Activated T-helper 1 cell treated with anti-CD3 and anti-CD28 coated beads, Interleukin-12 subunit alpha, Interleukin-12 subunit beta, Interleukin-2, Interleukin-4 antibody, amounts not matched to agents 30 ng/mL and 10 ng/mL and 1 ng/mL, durations not matched to agents 14 hours and 24 hours and 36 hours (primary cell): ENCODE results near the gene LGR6. TPM values are rescaled to one million over a fixed set of nuclear protein-coding genes. Genes with fewer than 3 reads are reported as not detected.

Experiments used
- DNase-seq: peaks from one replicate; pipeline ENCODE4 v3.0.0; 2021; ENCODE audit warnings: low spot score
- H3K27ac Mint-ChIP-seq: one replicate; pipeline ENCODE4 v1.8.0; 2021; ENCODE audit warnings: mild to moderate bottlenecking, mixed read lengths
- H3K27me3 Mint-ChIP-seq: one replicate; pipeline ENCODE4 v1.8.0; 2022; ENCODE audit warnings: mild to moderate bottlenecking, moderate library complexity, mixed read lengths; ENCODE audit not compliant: insufficient read depth
- H3K36me3 Mint-ChIP-seq: one replicate; pipeline ENCODE4 v1.8.0; 2021; ENCODE audit warnings: low read depth, mixed read lengths
- H3K4me1 Mint-ChIP-seq: one replicate; pipeline ENCODE4 v1.8.0; 2021; ENCODE audit warnings: low read depth, mixed read lengths
- H3K4me3 Mint-ChIP-seq: one replicate; pipeline ENCODE4 v1.8.0; 2021; ENCODE audit warnings: mild to moderate bottlenecking, moderate library complexity, mixed read lengths
- H3K9me3 Mint-ChIP-seq: one replicate; pipeline ENCODE4 v1.8.0; 2021; ENCODE audit warnings: mixed read lengths
- intact Hi-C: fragments of 100-400 bp; cut with micrococcal nuclease; formaldehyde crosslinking; loops from one replicate; pipeline ENCODE4 v1.15.1; 2024
- total RNA-seq: library from RNA; stranded (reverse); gene quantifications from 2 replicates; pipeline ENCODE4 v1.2.3, GENCODE V29; 2022

LGR6 gene
- total RNA-seq, 1 donor from 2014 or later = not detected

GRCh38 chr1:202283991-202284390 lies 90.4 kb downstream of the LGR6 start:
- Mint-ChIP-seq H3K27me3 (peaks cover 14% of the 10 kb centered on the region), H3K4me1 (no peaks in the 10 kb centered on the region), H3K36me3 (no peaks in the 10 kb centered on the region), H3K9me3 (no peaks in the 10 kb centered on the region), H3K27ac (no peak overlapping the region), H3K4me3 (no peak overlapping the region)
- DNase-seq = no peak
- intact Hi-C loops = no loop called here

- no peak for DNase-seq
- Mint-ChIP-seq H3K27ac (no peak overlapping the region), H3K4me1 (no peaks in the 10 kb centered on the region), H3K9me3 (no peaks in the 10 kb centered on the region), H3K27me3 (peaks cover 11% of the 10 kb centered on the region), H3K4me3 (no peak overlapping the region), H3K36me3 (no peaks in the 10 kb centered on the region)
- intact Hi-C loops = no loop called here
Observed at GRCh38 chr1:202285908-202286307, 92.3 kb downstream of the LGR6 start.

GRCh38 chr1:202286622-202287097 lies 93.1 kb downstream of the LGR6 start:
- Mint-ChIP-seq H3K4me1 (no peaks in the 10 kb centered on the region), H3K27me3 (peaks cover 11% of the 10 kb centered on the region), H3K36me3 (no peaks in the 10 kb centered on the region), H3K27ac (no peak overlapping the region), H3K9me3 (no peaks in the 10 kb centered on the region), H3K4me3 (no peak overlapping the region)
- no peak for DNase-seq
- intact Hi-C loops = no loop called here

GRCh38 chr1:202287196-202287595 lies 93.6 kb downstream of the LGR6 start:
- no peak overlapping the region for H3K4me3 Mint-ChIP-seq
- no peaks in the 10 kb centered on the region for H3K9me3 Mint-ChIP-seq
- intact Hi-C loops = no loop called here
- peaks cover 10% of the 10 kb centered on the region for H3K27me3 Mint-ChIP-seq
- H3K4me1 Mint-ChIP-seq = no peaks in the 10 kb centered on the region
- no peaks in the 10 kb centered on the region for H3K36me3 Mint-ChIP-seq
- H3K27ac Mint-ChIP-seq = no peak overlapping the region
- no peak for DNase-seq

- H3K9me3 Mint-ChIP-seq = no peaks in the 10 kb centered on the region
- no peak overlapping the region for H3K4me3 Mint-ChIP-seq
- peaks cover 10% of the 10 kb centered on the region for H3K27me3 Mint-ChIP-seq
- no peak overlapping the region for H3K27ac Mint-ChIP-seq
- intact Hi-C loops = no loop called here
- no peaks in the 10 kb centered on the region for H3K36me3 Mint-ChIP-seq
- no peak for DNase-seq
- H3K4me1 Mint-ChIP-seq = no peaks in the 10 kb centered on the region
Observed at GRCh38 chr1:202288177-202288576, 94.6 kb downstream of the LGR6 start.

GRCh38 chr1:202289009-202289408 lies 95.4 kb downstream of the LGR6 start:
- intact Hi-C loops = no loop called here
- H3K4me1 Mint-ChIP-seq = no peaks in the 10 kb centered on the region
- peaks cover 12% of the 10 kb centered on the region for H3K27me3 Mint-ChIP-seq
- no peaks in the 10 kb centered on the region for H3K9me3 Mint-ChIP-seq
- no peak for DNase-seq
- no peak overlapping the region for H3K4me3 Mint-ChIP-seq
- no peaks in the 10 kb centered on the region for H3K36me3 Mint-ChIP-seq
- no peak overlapping the region for H3K27ac Mint-ChIP-seq

GRCh38 chr1:202291001-202291400 lies 97.4 kb downstream of the LGR6 start:
- Mint-ChIP-seq H3K4me3 (no peak overlapping the region), H3K4me1 (peaks cover 14% of the 10 kb centered on the region), H3K9me3 (no peaks in the 10 kb centered on the region), H3K27me3 (peaks cover 14% of the 10 kb centered on the region), H3K36me3 (no peaks in the 10 kb centered on the region), H3K27ac (no peak overlapping the region)
- no peak for DNase-seq
- intact Hi-C loops = no loop called here

- Mint-ChIP-seq H3K4me1 (peaks cover 19% of the 10 kb centered on the region), H3K27me3 (peaks cover 16% of the 10 kb centered on the region), H3K9me3 (no peaks in the 10 kb centered on the region), H3K36me3 (no peaks in the 10 kb centered on the region), H3K27ac (no peak overlapping the region), H3K4me3 (no peak overlapping the region)
- DNase-seq = no peak
- intact Hi-C loops = no loop called here
Observed at GRCh38 chr1:202291961-202292712, 98.5 kb downstream of the LGR6 start.

GRCh38 chr1:202292773-202293172 lies 99.2 kb downstream of the LGR6 start:
- intact Hi-C loops = no loop called here
- no peak overlapping the region for H3K27ac Mint-ChIP-seq

GRCh38 chr1:202293569-202293968 lies 100.0 kb downstream of the LGR6 start:
- peaks cover 19% of the 10 kb centered on the region for H3K4me1 Mint-ChIP-seq
- no peak for DNase-seq
- no peaks in the 10 kb centered on the region for H3K36me3 Mint-ChIP-seq
- H3K4me3 Mint-ChIP-seq = no peak overlapping the region
- intact Hi-C loops = no loop called here
- no peak overlapping the region for H3K27ac Mint-ChIP-seq
- H3K27me3 Mint-ChIP-seq = peaks cover 11% of the 10 kb centered on the region
- no peaks in the 10 kb centered on the region for H3K9me3 Mint-ChIP-seq

More at GRCh38 chr1:202292773-202293172, 99.2 kb downstream of the LGR6 start:
- Mint-ChIP-seq H3K27me3 (peaks cover 16% of the 10 kb centered on the region), H3K36me3 (no peaks in the 10 kb centered on the region), H3K4me1 (peaks cover 19% of the 10 kb centered on the region), H3K9me3 (no peaks in the 10 kb centered on the region), H3K4me3 (no peak overlapping the region)
- DNase-seq = no peak

GRCh38 chr1:202302166-202302565 lies 108.6 kb downstream of the LGR6 start:
- Mint-ChIP-seq H3K27me3 (peaks cover 2% of the 10 kb centered on the region), H3K9me3 (no peaks in the 10 kb centered on the region), H3K36me3 (no peaks in the 10 kb centered on the region), H3K27ac (no peak overlapping the region), H3K4me1 (no peaks in the 10 kb centered on the region), H3K4me3 (no peak overlapping the region)
- no peak for DNase-seq
- intact Hi-C loops = loop anchor here (5.0 kb wide), 1 partner anchor 1135 kb away; no protein-coding TSS in a partner anchor

- Mint-ChIP-seq H3K4me3 (no peak overlapping the region), H3K27me3 (peaks cover 2% of the 10 kb centered on the region), H3K36me3 (no peaks in the 10 kb centered on the region), H3K9me3 (no peaks in the 10 kb centered on the region), H3K4me1 (no peaks in the 10 kb centered on the region), H3K27ac (no peak overlapping the region)
- no peak for DNase-seq
- intact Hi-C loops = loop anchor here (5.0 kb wide), 1 partner anchor 1137 kb away; no protein-coding TSS in a partner anchor
Observed at GRCh38 chr1:202304375-202304774, 110.8 kb downstream of the LGR6 start.

GRCh38 chr1:202305168-202305567 lies 111.6 kb downstream of the LGR6 start:
- intact Hi-C loops = loop anchor here (5.0 kb wide), 1 partner anchor 1213 kb away; no protein-coding TSS in a partner anchor
- H3K36me3 Mint-ChIP-seq = no peaks in the 10 kb centered on the region
- no peak overlapping the region for H3K27ac Mint-ChIP-seq
- H3K4me3 Mint-ChIP-seq = no peak overlapping the region
- no peaks in the 10 kb centered on the region for H3K9me3 Mint-ChIP-seq
- H3K27me3 Mint-ChIP-seq = no peaks in the 10 kb centered on the region
- no peaks in the 10 kb centered on the region for H3K4me1 Mint-ChIP-seq
- no peak for DNase-seq
